SK-N-SH treated with all-trans-retinoic acid at 6 μM for 48 hours (cell line): ENCODE results near the gene TMEM169.

Source experiments
- ARNTL ChIP-seq: fragments of 450-650 bp; formaldehyde crosslinking; IDR thresholded peaks from 2 replicates; pipeline ENCODE4 v1.5.0; 2020; ENCODE audit warnings: low read depth, mild to moderate bottlenecking, moderate library complexity, borderline replicate concordance
- BACH2 ChIP-seq: fragments of 250-450 bp; sonication (Bioruptor Pico); IDR thresholded peaks from 2 replicates; pipeline ENCODE4 v1.9.0; 2021; ENCODE audit warnings: mild to moderate bottlenecking, borderline replicate concordance
- CSDC2 ChIP-seq: fragments of 250-450 bp; sonication (Bioruptor Pico); IDR thresholded peaks from 2 replicates; pipeline ENCODE4 v1.5.0; 2020; ENCODE audit warnings: mild to moderate bottlenecking, moderate library complexity
- ESRRG ChIP-seq: fragments of 250-450 bp; sonication (Bioruptor Pico); IDR thresholded peaks from 2 replicates; pipeline ENCODE4 v1.6.1; 2021; ENCODE audit warnings: mild to moderate bottlenecking
- ISL1 ChIP-seq: fragments of 250-450 bp; sonication (Bioruptor Pico); IDR thresholded peaks from 2 replicates; pipeline ENCODE4 v2.1.2; 2022; ENCODE audit warnings: mild to moderate bottlenecking, moderate library complexity
- PATZ1 ChIP-seq: fragments of 250-450 bp; sonication (Bioruptor Pico); IDR thresholded peaks from 2 replicates; pipeline ENCODE4 v1.8.0; 2020; ENCODE audit warnings: mild to moderate bottlenecking, moderate library complexity, borderline replicate concordance
- POU6F1 ChIP-seq: fragments of 250-450 bp; sonication (Bioruptor Pico); IDR thresholded peaks from 2 replicates; pipeline ENCODE4 v1.8.0; 2021; ENCODE audit warnings: low read depth, mild to moderate bottlenecking, moderate library complexity, borderline replicate concordance
- RARB ChIP-seq: fragments of 250-450 bp; sonication (Bioruptor Pico); IDR thresholded peaks from 2 replicates; pipeline ENCODE4 v1.8.0; 2021; ENCODE audit warnings: mild to moderate bottlenecking, moderate library complexity
- TCF4 ChIP-seq: fragments of 250-450 bp; sonication (Bioruptor Pico); IDR thresholded peaks from 2 replicates; pipeline ENCODE4 v1.8.0; 2021; ENCODE audit warnings: mild to moderate bottlenecking, moderate library complexity, borderline replicate concordance
- ZFP3 ChIP-seq: fragments of 250-450 bp; sonication (Bioruptor Pico); IDR thresholded peaks from 2 replicates; pipeline ENCODE4 v1.5.0; 2020; ENCODE audit warnings: mild to moderate bottlenecking, moderate library complexity
- ZFP30 ChIP-seq: fragments of 450-650 bp; formaldehyde crosslinking; IDR thresholded peaks from 2 replicates; pipeline ENCODE4 v1.5.0; 2022; ENCODE audit warnings: mild to moderate bottlenecking, moderate library complexity

- TF ChIP-seq RARB (CRISPR knock-in tag): no peak
- no peak for TF ChIP-seq ISL1
- no peak for TF ChIP-seq POU6F1 (CRISPR knock-in tag)
- TF ChIP-seq ESRRG (CRISPR knock-in tag): no peak
- no peak for TF ChIP-seq ZFP3 (CRISPR knock-in tag)
- no peak for TF ChIP-seq CSDC2
- no peak for TF ChIP-seq ARNTL (CRISPR knock-in tag)
- TF ChIP-seq BACH2 (CRISPR knock-in tag): no peak
- no peak for TF ChIP-seq ZFP30 (CRISPR knock-in tag)
- TF ChIP-seq PATZ1 (CRISPR knock-in tag): no peak
- TF ChIP-seq TCF4 (CRISPR knock-in tag): no peak
These were observed 29.4 kb downstream of the TMEM169 start for GRCh38 chr2:216111122-216111521.
